SKM-1 (cell line): ENCODE results near the gene UNC13A.

Experiments used
- DNase-seq: peaks from one replicate; lab custom pipeline; 2025; ENCODE audit not compliant: unreplicated experiment; lab: John Stamatoyannopoulos, UW

The UNC13A gene

GRCh38 chr19:17711851-17712250, 23.7 kb upstream of the UNC13A start:
- DNase-seq: no peak

GRCh38 chr19:17706750-17707181, 18.6 kb upstream of the UNC13A start:
- DNase-seq: no peak

GRCh38 chr19:17703824-17704463, 15.8 kb upstream of the UNC13A start:
- peak; percentile 17 for DNase-seq

GRCh38 chr19:17695198-17695597, 7.0 kb upstream of the UNC13A start:
- DNase-seq: no peak

GRCh38 chr19:17692566-17692965, 4.4 kb upstream of the UNC13A start:
- DNase-seq: no peak

- DNase-seq: no peak
These were observed 870 bp upstream of the UNC13A start for GRCh38 chr19:17688853-17689595.

- no peak for DNase-seq
These were observed 855 bp downstream of the UNC13A start for GRCh38 chr19:17687141-17687856.

- no peak for DNase-seq
These were observed 1.5 kb downstream of the UNC13A start for GRCh38 chr19:17686592-17687024.

- no peak for DNase-seq
These were observed 2.1 kb downstream of the UNC13A start for GRCh38 chr19:17686023-17686521.

GRCh38 chr19:17685451-17686022, 2.6 kb downstream of the UNC13A start:
- no peak for DNase-seq

- DNase-seq: no peak
These were observed 3.9 kb downstream of the UNC13A start for GRCh38 chr19:17684256-17684655.

- DNase-seq: no peak
These were observed 5.1 kb downstream of the UNC13A start for GRCh38 chr19:17683078-17683477.

GRCh38 chr19:17682273-17682672, 5.9 kb downstream of the UNC13A start:
- DNase-seq: no peak

GRCh38 chr19:17681505-17682125, 6.5 kb downstream of the UNC13A start:
- DNase-seq: no peak

GRCh38 chr19:17680230-17680722, 7.9 kb downstream of the UNC13A start:
- DNase-seq: no peak

- no peak for DNase-seq
These were observed 8.5 kb downstream of the UNC13A start for GRCh38 chr19:17679526-17680229.

GRCh38 chr19:17678836-17679235, 9.3 kb downstream of the UNC13A start:
- no peak for DNase-seq

- no peak for DNase-seq
These were observed 11.2 kb downstream of the UNC13A start for GRCh38 chr19:17677002-17677401.

GRCh38 chr19:17676295-17676694, 11.9 kb downstream of the UNC13A start:
- no peak for DNase-seq
